Measurements from ENCODE around the gene RFX2. TPM values are rescaled to one million over a fixed set of nuclear protein-coding genes. Genes with fewer than 3 reads are reported as not detected.

Gene RFX2
- total and polyA plus RNA-seq, 10 of the 15 experiments (the other 5 are each of a cell fraction or from before 2014, with no cell fraction given), result 3.2 to 9.8 (median 4.7) TPM

DNA sequence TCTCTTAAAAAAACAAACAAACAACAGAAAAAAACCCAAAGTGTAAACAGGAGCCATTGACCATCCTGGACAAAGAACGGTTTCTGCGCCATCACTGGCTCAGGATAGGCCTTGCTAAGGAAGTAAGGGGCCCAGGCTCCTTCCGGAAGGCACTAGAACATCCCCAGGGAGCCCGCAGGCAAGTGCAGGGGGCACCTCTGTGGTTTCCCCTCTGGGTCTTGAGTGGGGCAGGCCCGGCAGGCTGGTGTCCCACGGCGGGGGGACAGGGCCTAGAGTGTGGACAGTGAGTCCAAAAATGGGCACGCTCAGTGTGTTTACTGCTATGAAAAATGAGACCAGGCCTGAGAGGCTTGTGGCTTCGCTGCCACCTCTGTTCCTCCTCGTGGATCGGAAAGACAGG is 117.5 kb downstream of the RFX2 start:
- H3K9me3 ChIP-seq (replicated peaks; ENCODE audit: control insufficient read depth, insufficient read depth, low read length), result no peaks in the 10 kb centered on the region
- no peaks in the 10 kb centered on the region for H3K79me2 ChIP-seq (ENCODE audit: control insufficient read depth, insufficient read depth, low read length)
- no peaks in the 10 kb centered on the region for H4K20me1 ChIP-seq (ENCODE audit: control insufficient read depth, insufficient read depth)
- CTCF ChIA-PET, result interaction anchor here (2.2 kb wide), 1 partner anchor 8 kb away, joined by 6 read pairs; no protein-coding TSS in a partner anchor
- no TSS peak for BruUV-seq (replicated peaks)
- no peak for ATAC-seq
- RAD21 ChIA-PET (ENCODE audit: unreplicated experiment), result no interaction called here
- 42% methylated on average over 11 of the region's 11 CpGs for WGBS (ENCODE audit: insufficient coverage, insufficient replicate concordance, low lambda C conversion rate, missing lambda C conversion rate)
- no peak overlapping the region for H3K4me2 ChIP-seq (ENCODE audit: control insufficient read depth, insufficient read depth)
- SMC1A ChIA-PET (ENCODE audit: uncharacterized antibody, unreplicated experiment), result no interaction called here
- no peak for FAIRE-seq
- no peak overlapping the region for H3K9ac ChIP-seq (ENCODE audit: control insufficient read depth, insufficient read depth, low read length)
- H3K4me3 ChIP-seq, result no peak overlapping the region
- TF ChIP-seq MTA3 (IDR thresholded peaks at IDR 0.05; ENCODE audit: borderline replicate concordance, low read length) (no peak), NFXL1 (IDR thresholded peaks at IDR 0.05; ENCODE audit: borderline replicate concordance) (no peak), EP300 (IDR thresholded peaks at IDR 0.05; ENCODE audit: borderline replicate concordance in 1 of 2, control insufficient read depth in 1 of 2, low read depth in 2 of 2, low read length in 2 of 2) (no peak), ZZZ3 (IDR thresholded peaks at IDR 0.05; ENCODE audit: control insufficient read depth, insufficient read length, low read depth) (no peak), PML (IDR thresholded peaks at IDR 0.05; ENCODE audit: low read length) (no peak), GABPA (IDR thresholded peaks at IDR 0.05; ENCODE audit: low read depth) (no peak), BMI1 (IDR thresholded peaks at IDR 0.05; ENCODE audit: borderline replicate concordance) (no peak), BCL3 (IDR thresholded peaks at IDR 0.05; ENCODE audit: borderline replicate concordance, insufficient read depth, low read depth, low read length, poor library complexity, severe bottlenecking) (no peak), NFYA (IDR thresholded peaks at IDR 0.05; ENCODE audit: borderline replicate concordance, low read depth, low read length) (no peak), ZNF274 (IDR thresholded peaks at IDR 0.05; ENCODE audit: insufficient read depth, insufficient read length) (no peak), SIN3A (IDR thresholded peaks at IDR 0.05; ENCODE audit: low read depth, low read length) (no peak), IRF5 (IDR thresholded peaks at IDR 0.05; ENCODE audit: borderline replicate concordance) (no peak), ASH2L (IDR thresholded peaks at IDR 0.05; ENCODE audit: borderline replicate concordance, low read depth) (no peak), JUND (IDR thresholded peaks at IDR 0.05; ENCODE audit: low read depth, low read length) (no peak), ATF7 (IDR thresholded peaks at IDR 0.05; ENCODE audit: low read depth) (no peak), ZSCAN29 (IDR thresholded peaks at IDR 0.05) (no peak)
- TF ChIP-seq, protein P1, sequence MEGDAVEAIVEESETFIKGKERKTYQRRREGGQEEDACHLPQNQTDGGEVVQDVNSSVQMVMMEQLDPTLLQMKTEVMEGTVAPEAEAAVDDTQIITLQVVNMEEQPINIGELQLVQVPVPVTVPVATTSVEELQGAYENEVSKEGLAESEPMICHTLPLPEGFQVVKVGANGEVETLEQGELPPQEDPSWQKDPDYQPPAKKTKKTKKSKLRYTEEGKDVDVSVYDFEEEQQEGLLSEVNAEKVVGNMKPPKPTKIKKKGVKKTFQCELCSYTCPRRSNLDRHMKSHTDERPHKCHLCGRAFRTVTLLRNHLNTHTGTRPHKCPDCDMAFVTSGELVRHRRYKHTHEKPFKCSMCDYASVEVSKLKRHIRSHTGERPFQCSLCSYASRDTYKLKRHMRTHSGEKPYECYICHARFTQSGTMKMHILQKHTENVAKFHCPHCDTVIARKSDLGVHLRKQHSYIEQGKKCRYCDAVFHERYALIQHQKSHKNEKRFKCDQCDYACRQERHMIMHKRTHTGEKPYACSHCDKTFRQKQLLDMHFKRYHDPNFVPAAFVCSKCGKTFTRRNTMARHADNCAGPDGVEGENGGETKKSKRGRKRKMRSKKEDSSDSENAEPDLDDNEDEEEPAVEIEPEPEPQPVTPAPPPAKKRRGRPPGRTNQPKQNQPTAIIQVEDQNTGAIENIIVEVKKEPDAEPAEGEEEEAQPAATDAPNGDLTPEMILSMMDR (IDR thresholded peaks at IDR 0.05 in 2 of 3, conservative IDR thresholded peaks at IDR 0.05 in 1 of 3; ENCODE audit: control insufficient read depth in 2 of 3, extremely low read depth in 1 of 3, insufficient read depth in 1 of 3, low read depth in 3 of 3, low read length in 3 of 3), result no peak
- no peaks in the 10 kb centered on the region for H3K36me3 ChIP-seq (ENCODE audit: control insufficient read depth in 2 of 2, insufficient read depth in 2 of 2, low read length in 1 of 2)
- H3K27me3 ChIP-seq (replicated peaks in 1 of 2; ENCODE audit: control insufficient read depth in 2 of 2, insufficient read depth in 2 of 2, low read length in 1 of 2), result no peaks in the 10 kb centered on the region
- H3K4me1 ChIP-seq (ENCODE audit: control insufficient read depth, insufficient read depth, low read length), result peaks cover 5% of the 10 kb centered on the region
- POLR2A ChIA-PET, result interaction anchor here (0.6 kb wide), 1 partner anchor 18 kb away, joined by 3 read pairs; no protein-coding TSS in a partner anchor
- intact Hi-C loops (cut with micrococcal nuclease; ENCODE audit: unreplicated experiment), result no loop called here
- in situ Hi-C loops (cut with MboI), result no loop called here
- no peak for DNase-seq (ENCODE audit: low read depth, low spot score)
- H3K27ac ChIP-seq (ENCODE audit: control insufficient read depth, insufficient read depth), result no peak overlapping the region
- no peak overlapping the region for H2AFZ ChIP-seq (ENCODE audit: control insufficient read depth, low read depth, low read length)
